ENCODE data around the gene NFE2. TPM values are rescaled to one million over a fixed set of nuclear protein-coding genes. Genes with fewer than 3 reads are reported as not detected.
"Not testable (repeated sequence)": the region's sequence is repeated elsewhere in the genome, so short reads cannot be mapped to it uniquely, and the experiment has no call there.

NFE2 gene
- total RNA-seq, 1 donor from 2014 or later, result not detected

DNA sequence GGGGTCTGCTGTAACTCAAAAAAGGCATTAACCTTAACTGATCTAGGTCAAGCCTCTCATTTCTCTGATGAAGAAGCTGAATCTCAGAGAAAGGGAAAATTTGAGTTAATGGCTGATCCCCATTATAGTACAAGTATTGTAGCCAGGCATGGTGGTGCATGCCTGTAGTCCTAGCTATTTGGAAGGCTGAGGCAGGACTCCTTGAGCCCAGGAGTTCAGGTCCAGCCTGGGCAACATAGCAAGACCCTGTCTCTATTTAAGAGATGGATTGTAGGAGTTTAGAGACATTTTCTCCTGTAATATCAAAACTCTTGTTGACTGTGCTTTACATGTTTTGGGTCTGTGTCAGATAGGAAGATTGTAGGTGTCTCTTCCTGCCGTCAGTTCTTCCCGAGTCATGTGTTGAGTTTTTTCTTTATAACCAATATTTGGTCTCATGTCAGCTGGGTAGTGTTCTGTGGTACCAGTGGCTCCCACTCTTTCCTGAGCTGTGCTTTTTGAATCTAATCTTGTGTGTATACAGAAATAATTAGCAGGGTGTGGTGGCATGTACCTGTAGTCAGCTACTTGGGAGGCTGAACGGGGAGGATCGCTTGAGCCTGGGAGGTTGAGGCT is 32.7 kb upstream of the NFE2 start:
- peaks cover 65% of the 10 kb centered on the region for H3K4me1 ChIP-seq
- no peak for DNase-seq (ENCODE audit: extremely low spot score in 2 of 2)
- no peak overlapping the region for H3K4me3 ChIP-seq
- H3K9me3 ChIP-seq, result no peaks in the 10 kb centered on the region
- intact Hi-C loops (cut with DNase I), result no loop called here
- no peak overlapping the region for H3K27ac ChIP-seq
- no peaks in the 10 kb centered on the region for H3K36me3 ChIP-seq
- H3K27me3 ChIP-seq, result no peaks in the 10 kb centered on the region
- no peak for TF ChIP-seq POLR2A (IDR thresholded peaks at IDR 0.05)
- TF ChIP-seq, protein P1, sequence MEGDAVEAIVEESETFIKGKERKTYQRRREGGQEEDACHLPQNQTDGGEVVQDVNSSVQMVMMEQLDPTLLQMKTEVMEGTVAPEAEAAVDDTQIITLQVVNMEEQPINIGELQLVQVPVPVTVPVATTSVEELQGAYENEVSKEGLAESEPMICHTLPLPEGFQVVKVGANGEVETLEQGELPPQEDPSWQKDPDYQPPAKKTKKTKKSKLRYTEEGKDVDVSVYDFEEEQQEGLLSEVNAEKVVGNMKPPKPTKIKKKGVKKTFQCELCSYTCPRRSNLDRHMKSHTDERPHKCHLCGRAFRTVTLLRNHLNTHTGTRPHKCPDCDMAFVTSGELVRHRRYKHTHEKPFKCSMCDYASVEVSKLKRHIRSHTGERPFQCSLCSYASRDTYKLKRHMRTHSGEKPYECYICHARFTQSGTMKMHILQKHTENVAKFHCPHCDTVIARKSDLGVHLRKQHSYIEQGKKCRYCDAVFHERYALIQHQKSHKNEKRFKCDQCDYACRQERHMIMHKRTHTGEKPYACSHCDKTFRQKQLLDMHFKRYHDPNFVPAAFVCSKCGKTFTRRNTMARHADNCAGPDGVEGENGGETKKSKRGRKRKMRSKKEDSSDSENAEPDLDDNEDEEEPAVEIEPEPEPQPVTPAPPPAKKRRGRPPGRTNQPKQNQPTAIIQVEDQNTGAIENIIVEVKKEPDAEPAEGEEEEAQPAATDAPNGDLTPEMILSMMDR (IDR thresholded peaks at IDR 0.05), result no peak
- TF ChIP-seq POLR2AphosphoS5 (IDR thresholded peaks at IDR 0.05; ENCODE audit: insufficient read depth in 1 of 2, low read depth in 1 of 2), result no peak

DNA sequence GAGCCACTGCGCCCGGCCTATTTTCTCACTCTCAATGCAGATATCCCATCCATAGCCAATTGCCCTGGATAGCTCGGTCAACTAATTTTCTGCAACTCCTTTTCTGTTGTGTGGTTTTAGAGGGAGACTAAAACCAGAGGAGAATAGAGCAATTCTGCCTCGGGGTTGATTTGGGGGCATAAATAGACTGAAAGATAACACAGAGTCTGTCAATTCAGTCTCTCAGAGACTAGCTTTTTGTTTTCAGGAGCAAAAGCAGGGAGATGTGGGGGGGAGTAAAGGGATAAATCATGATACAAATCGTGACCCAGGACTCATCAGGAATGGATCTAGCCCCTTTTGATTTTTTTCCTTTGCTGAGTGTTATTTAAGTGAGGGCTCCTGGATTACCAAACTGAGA is 30.6 kb upstream of the NFE2 start:
- Histone ChIP-seq H3K27me3 (no peaks in the 10 kb centered on the region), H3K4me3 (no peak overlapping the region), H3K4me1 (peaks cover 65% of the 10 kb centered on the region), H3K27ac (no peak overlapping the region), H3K36me3 (no peaks in the 10 kb centered on the region), H3K9me3 (no peaks in the 10 kb centered on the region)
- DNase-seq (ENCODE audit: extremely low spot score in 2 of 2), result no peak
- intact Hi-C loops (cut with DNase I), result no loop called here
- TF ChIP-seq POLR2A (IDR thresholded peaks at IDR 0.05) (no peak), POLR2AphosphoS5 (IDR thresholded peaks at IDR 0.05; ENCODE audit: insufficient read depth in 1 of 2, low read depth in 1 of 2) (no peak)
- TF ChIP-seq, protein P1 (IDR thresholded peaks at IDR 0.05), result no peak

- H3K9me3 ChIP-seq, result no peaks in the 10 kb centered on the region
Measured at GRCh38 chr12:54330442-54330841, 29.6 kb upstream of the NFE2 start.

GRCh38 chr12:54329759-54330158 is 28.9 kb upstream of the NFE2 start:
- no peaks in the 10 kb centered on the region for H3K9me3 ChIP-seq
- H3K4me1 ChIP-seq, result peaks cover 67% of the 10 kb centered on the region
- H3K27ac ChIP-seq, result no peak overlapping the region
- DNase-seq (ENCODE audit: extremely low spot score in 2 of 2), result no peak
- no peaks in the 10 kb centered on the region for H3K36me3 ChIP-seq
- TF ChIP-seq POLR2AphosphoS5 (IDR thresholded peaks at IDR 0.05; ENCODE audit: insufficient read depth in 1 of 2, low read depth in 1 of 2) (no peak), POLR2A (IDR thresholded peaks at IDR 0.05) (no peak)
- TF ChIP-seq, protein P1 (IDR thresholded peaks at IDR 0.05), result no peak
- H3K4me3 ChIP-seq, result no peak overlapping the region
- intact Hi-C loops (cut with DNase I), result no loop called here
- H3K27me3 ChIP-seq, result no peaks in the 10 kb centered on the region

More at GRCh38 chr12:54330442-54330841, 29.6 kb upstream of the NFE2 start:
- intact Hi-C loops (cut with DNase I), result no loop called here
- Histone ChIP-seq H3K4me1 (peaks cover 71% of the 10 kb centered on the region), H3K27me3 (no peaks in the 10 kb centered on the region), H3K27ac (no peak overlapping the region), H3K36me3 (no peaks in the 10 kb centered on the region), H3K4me3 (no peak overlapping the region)
- DNase-seq (ENCODE audit: extremely low spot score in 2 of 2), result no peak
- TF ChIP-seq POLR2AphosphoS5 (IDR thresholded peaks at IDR 0.05; ENCODE audit: insufficient read depth in 1 of 2, low read depth in 1 of 2) (no peak), POLR2A (IDR thresholded peaks at IDR 0.05) (no peak)

- Histone ChIP-seq H3K27me3 (no peaks in the 10 kb centered on the region), H3K27ac (no peak overlapping the region), H3K4me1 (peaks cover 67% of the 10 kb centered on the region), H3K9me3 (no peaks in the 10 kb centered on the region), H3K4me3 (no peak overlapping the region), H3K36me3 (no peaks in the 10 kb centered on the region)
- DNase-seq (ENCODE audit: extremely low spot score in 2 of 2), result no peak
- intact Hi-C loops (cut with DNase I), result no loop called here
- TF ChIP-seq POLR2AphosphoS5 (IDR thresholded peaks at IDR 0.05; ENCODE audit: insufficient read depth in 1 of 2, low read depth in 1 of 2) (no peak), POLR2A (IDR thresholded peaks at IDR 0.05) (no peak)
- TF ChIP-seq, protein P1 (IDR thresholded peaks at IDR 0.05), result no peak
Measured at GRCh38 chr12:54328595-54329337, 28.0 kb upstream of the NFE2 start.

DNA sequence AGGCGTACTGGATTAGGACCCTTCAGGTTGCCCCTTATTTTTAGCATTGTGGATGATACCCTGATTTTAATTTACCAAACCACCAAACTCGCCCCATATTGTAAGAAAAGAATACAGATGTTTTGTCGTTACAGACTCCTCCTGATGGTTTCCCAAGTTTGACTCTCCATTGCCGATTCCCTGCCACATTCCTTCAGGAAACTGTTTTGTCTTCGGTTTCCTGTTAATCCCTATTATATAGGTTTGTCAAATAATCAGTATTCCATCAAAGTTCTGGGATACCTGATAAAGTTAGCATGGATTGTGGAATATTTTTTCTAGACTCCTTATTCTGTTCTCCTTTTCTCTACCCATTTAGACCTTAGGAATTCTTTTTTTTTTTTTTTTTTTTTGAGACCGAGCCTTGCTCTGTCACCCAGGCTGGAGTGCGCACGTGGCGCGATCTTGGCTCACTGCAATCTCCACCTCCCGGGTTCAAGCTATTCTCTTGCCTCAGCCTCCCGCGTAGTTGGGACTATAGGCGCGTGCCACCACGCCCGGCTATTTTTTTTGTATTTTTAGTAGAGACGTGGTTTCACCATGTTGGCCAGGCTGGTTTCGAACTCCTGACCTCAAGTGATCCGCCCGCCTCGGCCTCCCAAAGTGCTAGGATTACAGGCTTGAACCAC is 24.8 kb upstream of the NFE2 start:
- H3K27me3 ChIP-seq; H3K36me3 ChIP-seq; H3K9me3 ChIP-seq; intact Hi-C loops (cut with DNase I); DNase-seq (ENCODE audit: extremely low spot score in 2 of 2): not testable (repeated sequence)
- Histone ChIP-seq H3K27ac (peak overlapping the region; percentile 80), H3K4me1 (peaks cover 50% of the 10 kb centered on the region), H3K4me3 (peak overlapping the region; percentile 82 to 85)
